GM03348 (cell line): ENCODE data around the gene CTSZ.
A peak's percentile ranks its signal among the peaks of the same experiment; 100 is the strongest.
"Not testable (repeated sequence)": the region's sequence is repeated elsewhere in the genome, so short reads cannot be mapped to it uniquely, and the experiment has no call there.

Experiments used
- DNase-seq: peaks from one replicate; pipeline ENCODE4 v3.0.0; 2012; ENCODE audit warnings: low spot score

Gene CTSZ

GRCh38 chr20:59013031-59013951 is 6.2 kb upstream of the CTSZ start:
- no peak for DNase-seq

GRCh38 chr20:59011874-59012157 is 4.8 kb upstream of the CTSZ start:
- DNase-seq = not testable (repeated sequence)

GRCh38 chr20:59010995-59011873 is 4.2 kb upstream of the CTSZ start:
- peak; percentile 90 for DNase-seq

GRCh38 chr20:59010321-59010994 is 3.4 kb upstream of the CTSZ start:
- DNase-seq = no peak

GRCh38 chr20:59008715-59009336 is 1.8 kb upstream of the CTSZ start:
- no peak for DNase-seq

- no peak for DNase-seq
Observed at GRCh38 chr20:59007665-59008511, 834 bp upstream of the CTSZ start.

- peak; percentile 62 for DNase-seq
Observed at GRCh38 chr20:59006167-59006863, 739 bp downstream of the CTSZ start.

GRCh38 chr20:59005523-59006166 is 1.4 kb downstream of the CTSZ start:
- no peak for DNase-seq

- DNase-seq = no peak
Observed at GRCh38 chr20:59004763-59005522, 2.1 kb downstream of the CTSZ start.

GRCh38 chr20:59004493-59004762 is 2.6 kb downstream of the CTSZ start:
- DNase-seq = no peak

- DNase-seq = no peak
Observed at GRCh38 chr20:59003836-59004492, 3.1 kb downstream of the CTSZ start.

GRCh38 chr20:59002874-59003399 is 4.1 kb downstream of the CTSZ start:
- no peak for DNase-seq

- DNase-seq = no peak
Observed at GRCh38 chr20:59002388-59002787, 4.7 kb downstream of the CTSZ start.

- no peak for DNase-seq
Observed at GRCh38 chr20:59001449-59002171, 5.4 kb downstream of the CTSZ start.

GRCh38 chr20:59001068-59001448 is 6.0 kb downstream of the CTSZ start:
- DNase-seq = no peak

GRCh38 chr20:59000326-59000725 is 6.7 kb downstream of the CTSZ start:
- no peak for DNase-seq

- DNase-seq = no peak
Observed at GRCh38 chr20:58998656-58999055, 8.4 kb downstream of the CTSZ start.

- DNase-seq = no peak
Observed at GRCh38 chr20:58997141-58997770, 9.8 kb downstream of the CTSZ start.
